Stomach (tissue), 9 donors: ENCODE results near the gene OTUD5. TPM values are rescaled to one million over a fixed set of nuclear protein-coding genes. Genes with fewer than 3 reads are reported as not detected.

ENCODE experiments used
- DNase-seq, 2 donors: peaks; one replicate each; pipeline versions ENCODE4 v3.0.0 to v3.0.0-alpha.2; 2013 to 2019
- H3K27ac ChIP-seq, 5 donors: fragments of 200-600 bp in 4 of 5; sonication (generic) in 4 of 5; one replicate each; pipeline ENCODE4 v1.5.1; 2013 to 2019; ENCODE audit warnings: mild to moderate bottlenecking in 1 of 5, moderate library complexity in 1 of 5
- H3K27me3 ChIP-seq, 3 donors: fragments of 200-600 bp; sonication (generic); one replicate each; pipeline ENCODE4 v1.5.1; 2017 to 2019; ENCODE audit warnings: mixed run types in 1 of 3
- H3K36me3 ChIP-seq, 4 donors: fragments of 200-600 bp; sonication (generic); 1 replicate in 3 of 4; 2 replicates in 1 of 4; pipeline ENCODE4 v1.5.1; 2016 to 2019
- H3K4me1 ChIP-seq, 4 donors: fragments of 200-600 bp; sonication (generic); one replicate each; pipeline ENCODE4 v1.5.1; 2016 to 2019
- H3K4me3 ChIP-seq, 4 donors: fragments of 200-600 bp; sonication (generic) in 3 of 4; one replicate each; pipeline ENCODE4 v1.5.1; 2016 to 2019; ENCODE audit warnings: mild to moderate bottlenecking in 1 of 4
- H3K9me3 ChIP-seq, 4 donors: fragments of 200-600 bp; sonication (generic); one replicate each; pipeline ENCODE4 v1.5.1; 2016 to 2019
- EP300 ChIP-seq: sonication (generic); formaldehyde crosslinking; IDR thresholded peaks from one replicate; pipeline ENCODE4 v1.6.1; 2017; ENCODE audit warnings: antibody characterized with exemption
- POLR2A ChIP-seq, 4 donors: fragments of 450-650 bp; IDR thresholded peaks; one replicate each; pipeline ENCODE4 v1.6.1; 2016; ENCODE audit warnings: antibody characterized with exemption in 4 of 4, control low read depth in 2 of 4, mild to moderate bottlenecking in 1 of 4, moderate library complexity in 1 of 4
- POLR2AphosphoS5 ChIP-seq, 3 donors: sonication (generic); formaldehyde crosslinking; IDR thresholded peaks; one replicate each; pipeline ENCODE4 v1.6.1; 2016; ENCODE audit warnings: antibody characterized with exemption in 3 of 3
- WGBS, 5 donors: extraction: QIAGEN DNeasy Blood & Tissue Kit in 3 of 5; methylation state at CpG; one replicate each; pipeline versions ENCODE4 v1.1.5 to v1.1.7; 2013 to 2018; 5-methylcytosine and 5-hydroxymethylcytosine counted together
- intact Hi-C: fragments of 100-400 bp; cut with DNase I; formaldehyde crosslinking; loops from one replicate; pipeline ENCODE4 v1.15.1; 2023; ENCODE audit warnings: low total_unique reads
- polyA plus RNA-seq, 3 donors: library from polyadenylated mRNA; stranded (reverse); fragments of 200-250 nt; gene quantifications; one replicate each; pipeline ENCODE4 v1.2.3, GENCODE V29; 2013
- total RNA-seq, 5 donors: library from RNA; depleted of rRNA; stranded (reverse); fragments of >200 nt; gene quantifications; one replicate each; pipeline versions ENCODE4 v1.1.0 to v1.2.3, GENCODE V29; 2014 to 2016
- TF ChIP-seq, protein P1 (sequence below), 7 experiments: fragments of 450-650 bp in 4 of 7; fragments of 200-600 bp in 3 of 7; sonication (generic) in 3 of 7; IDR thresholded peaks; one replicate each; pipeline ENCODE4 v1.5.1; 2016 to 2019; ENCODE audit warnings: antibody characterized with exemption in 7 of 7, control low read depth in 2 of 7, mild to moderate bottlenecking in 1 of 7
- donor health status: healthy with polysubstance abuse.
- donor health status: Bipolar disorder and iron deficiency.
- donor health status: healthy.

The OTUD5 gene
- total and polyA plus RNA-seq, 8 donors = 16.1 to 163 (median 22.8) TPM

DNA sequence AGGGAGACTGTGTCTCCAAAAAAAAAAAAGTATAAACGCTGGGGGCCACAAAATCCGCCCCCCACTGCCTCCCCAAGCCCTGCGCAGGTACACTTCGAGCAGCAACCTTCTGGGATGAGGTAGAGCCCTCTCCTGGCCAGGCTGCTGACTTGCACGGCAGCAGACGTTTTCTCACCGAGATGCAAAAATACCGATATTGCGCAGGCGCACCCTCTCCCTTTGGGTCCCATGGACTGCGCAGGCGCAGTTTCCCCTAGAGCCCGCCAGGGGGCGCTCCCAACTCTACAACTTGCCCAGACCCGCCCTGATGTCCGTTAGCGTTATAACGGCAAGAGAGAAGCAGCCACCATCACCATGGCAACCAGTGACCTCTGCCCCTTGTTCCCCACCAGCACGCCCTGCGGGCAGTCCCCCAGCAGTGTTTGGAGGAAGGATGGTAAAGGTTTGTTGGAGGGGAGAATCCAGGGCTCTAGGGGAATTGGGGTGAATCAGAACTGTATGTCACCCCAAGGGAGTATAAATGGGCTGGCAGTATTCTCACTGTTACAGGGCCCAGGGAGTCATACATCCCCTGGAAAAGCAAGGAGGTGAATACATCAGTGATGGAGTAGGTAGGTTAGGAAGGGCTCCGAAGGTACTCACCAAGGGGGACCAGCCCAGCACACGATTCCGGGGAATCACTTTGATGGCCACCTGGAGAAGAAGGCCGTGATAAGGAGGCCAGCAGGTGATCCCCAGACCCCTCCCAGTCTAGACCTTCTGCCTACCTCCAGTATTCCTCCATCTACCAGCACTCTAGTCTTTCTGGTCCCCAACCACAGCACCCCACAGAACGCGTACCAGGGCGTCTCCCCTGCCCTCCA is 40.0 kb downstream of the OTUD5 start:
- H3K4me3 ChIP-seq = peak overlapping the region; percentile 56 to 71 (median 58)
- peaks cover 0 to 36% (median 35%) of the 10 kb centered on the region in 4 donors for H3K36me3 ChIP-seq
- peak; percentile 92 to 96 for DNase-seq
- no peaks in the 10 kb centered on the region for H3K9me3 ChIP-seq
- TF ChIP-seq EP300 (no peak), POLR2AphosphoS5 (IDR thresholded peaks at IDR 0.05) (peak in 2 of 3 donors; percentile 17 to 66), POLR2A (IDR thresholded peaks at IDR 0.05) (no peak)
- TF ChIP-seq, protein P1, sequence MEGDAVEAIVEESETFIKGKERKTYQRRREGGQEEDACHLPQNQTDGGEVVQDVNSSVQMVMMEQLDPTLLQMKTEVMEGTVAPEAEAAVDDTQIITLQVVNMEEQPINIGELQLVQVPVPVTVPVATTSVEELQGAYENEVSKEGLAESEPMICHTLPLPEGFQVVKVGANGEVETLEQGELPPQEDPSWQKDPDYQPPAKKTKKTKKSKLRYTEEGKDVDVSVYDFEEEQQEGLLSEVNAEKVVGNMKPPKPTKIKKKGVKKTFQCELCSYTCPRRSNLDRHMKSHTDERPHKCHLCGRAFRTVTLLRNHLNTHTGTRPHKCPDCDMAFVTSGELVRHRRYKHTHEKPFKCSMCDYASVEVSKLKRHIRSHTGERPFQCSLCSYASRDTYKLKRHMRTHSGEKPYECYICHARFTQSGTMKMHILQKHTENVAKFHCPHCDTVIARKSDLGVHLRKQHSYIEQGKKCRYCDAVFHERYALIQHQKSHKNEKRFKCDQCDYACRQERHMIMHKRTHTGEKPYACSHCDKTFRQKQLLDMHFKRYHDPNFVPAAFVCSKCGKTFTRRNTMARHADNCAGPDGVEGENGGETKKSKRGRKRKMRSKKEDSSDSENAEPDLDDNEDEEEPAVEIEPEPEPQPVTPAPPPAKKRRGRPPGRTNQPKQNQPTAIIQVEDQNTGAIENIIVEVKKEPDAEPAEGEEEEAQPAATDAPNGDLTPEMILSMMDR (IDR thresholded peaks at IDR 0.05) = peak in 5 of 7 experiments; percentile 90 to 98 (median 96)
- peaks cover 0 to 31% (median 18%) of the 10 kb centered on the region in 4 donors for H3K4me1 ChIP-seq
- no peaks in the 10 kb centered on the region for H3K27me3 ChIP-seq
- intact Hi-C loops = no loop called here
- peak overlapping the region; percentile 55 to 90 (median 87) for H3K27ac ChIP-seq
- 11 to 36% (median 21%) methylated on average over 22 to 27 of the region's 27 CpGs for WGBS, 5 donors

DNA sequence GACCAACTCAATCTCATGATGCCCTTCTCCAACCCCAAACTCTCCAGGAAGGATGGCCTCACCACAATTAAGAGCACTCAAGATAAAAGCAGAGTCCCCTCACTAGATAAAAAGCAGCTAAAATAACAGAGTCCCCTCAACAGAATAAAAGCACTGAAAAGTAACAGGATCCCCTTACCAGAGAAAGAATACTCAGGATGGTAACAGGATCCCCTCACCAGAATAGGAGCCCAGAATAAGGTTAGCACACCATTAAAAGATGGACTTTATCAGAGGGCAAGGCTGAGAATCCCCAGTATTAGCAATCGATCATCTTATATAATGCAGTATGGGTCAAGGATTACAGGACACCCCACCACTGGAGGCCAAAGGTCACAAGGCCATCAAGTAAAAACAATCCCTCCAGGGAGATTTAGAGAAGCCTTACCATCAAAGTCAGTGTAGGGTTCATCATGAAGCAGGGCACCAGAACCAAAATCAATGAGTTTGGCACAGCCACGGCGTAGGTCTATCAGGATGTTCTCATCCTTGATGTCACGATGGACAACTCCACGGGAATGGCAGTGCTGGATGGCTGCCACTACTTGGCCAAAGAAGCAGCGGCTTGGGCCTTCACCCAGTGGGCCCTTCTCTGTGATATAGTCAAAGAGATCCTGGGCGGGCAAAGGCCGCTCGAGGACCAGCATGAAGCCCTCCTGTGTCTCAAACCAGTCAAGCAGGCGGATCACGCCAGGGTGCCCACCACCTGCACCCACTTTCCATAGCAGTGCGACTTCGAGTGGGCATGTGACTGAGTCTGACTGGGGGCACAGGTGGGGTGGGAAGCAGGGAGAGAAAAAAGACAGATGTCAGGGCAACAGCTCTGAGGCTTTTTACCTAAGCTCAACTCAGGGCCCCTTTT is 42.6 kb downstream of the OTUD5 start:
- TF ChIP-seq POLR2AphosphoS5 (IDR thresholded peaks at IDR 0.05) (no peak), EP300 (no peak), POLR2A (IDR thresholded peaks at IDR 0.05) (no peak)
- intact Hi-C loops = no loop called here
- 86 to 97% (median 91%) methylated on average over 6 to 13 of the region's 13 CpGs for WGBS, 5 donors
- H3K4me3 ChIP-seq = no peak overlapping the region
- H3K4me1 ChIP-seq = peaks cover 0 to 33% (median 27%) of the 10 kb centered on the region in 4 donors
- H3K36me3 ChIP-seq = peaks cover 0 to 29% (median 22%) of the 10 kb centered on the region in 4 donors
- H3K9me3 ChIP-seq = peaks cover 0 to 10% (median 0%) of the 10 kb centered on the region in 4 donors
- no peak overlapping the region for H3K27ac ChIP-seq
- no peaks in the 10 kb centered on the region for H3K27me3 ChIP-seq
- no peak for DNase-seq

DNA sequence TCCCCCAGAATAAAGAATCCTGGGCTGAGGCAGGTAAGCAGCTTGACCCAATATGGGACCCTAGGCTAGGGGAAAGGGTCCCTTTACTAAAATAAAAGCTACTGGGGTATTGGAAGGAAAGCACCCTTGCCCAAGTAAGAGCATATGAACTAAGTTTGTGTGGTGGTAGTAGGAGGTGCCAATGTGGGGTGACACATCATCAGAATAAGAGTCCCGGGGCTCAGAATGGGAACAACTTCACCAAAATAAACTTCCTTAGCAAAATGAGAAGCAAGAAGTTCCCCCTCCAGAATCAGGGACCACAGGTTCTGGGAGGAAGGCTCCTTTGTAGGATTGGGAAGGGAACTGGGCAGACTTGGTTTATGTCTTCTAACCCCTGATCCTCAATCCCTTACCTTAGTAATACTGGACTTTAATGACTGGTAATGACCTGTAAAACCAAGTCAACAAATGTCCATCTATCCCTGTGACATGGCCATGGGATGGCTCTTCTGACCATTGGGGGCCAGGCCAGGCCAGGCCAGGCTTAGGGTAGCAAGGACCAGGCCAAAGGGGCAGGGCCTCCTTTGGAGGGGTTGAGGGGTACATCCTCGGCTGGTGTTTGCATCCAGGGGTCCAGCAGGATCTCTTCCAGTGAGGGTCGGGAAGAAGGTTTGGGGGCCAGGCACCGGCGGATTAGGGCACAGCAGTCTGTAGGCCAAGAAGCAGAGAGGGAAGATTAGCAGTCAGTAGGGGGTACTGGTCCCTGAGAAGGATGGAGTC is 43.6 kb downstream of the OTUD5 start:
- Histone ChIP-seq H3K9me3 (peaks cover 0 to 10% (median 0%) of the 10 kb centered on the region in 4 donors), H3K4me1 (peaks cover 0 to 32% (median 22%) of the 10 kb centered on the region in 4 donors), H3K36me3 (peaks cover 0 to 29% (median 27%) of the 10 kb centered on the region in 4 donors), H3K27ac (no peak overlapping the region), H3K4me3 (no peak overlapping the region), H3K27me3 (no peaks in the 10 kb centered on the region)
- TF ChIP-seq POLR2AphosphoS5 (IDR thresholded peaks at IDR 0.05) (no peak), EP300 (no peak), POLR2A (IDR thresholded peaks at IDR 0.05) (no peak)
- TF ChIP-seq, protein P1 (IDR thresholded peaks at IDR 0.05) = no peak
- WGBS, 5 donors = 83 to 92% (median 88%) methylated on average over 4 to 5 of the region's 5 CpGs
- no peak for DNase-seq
- intact Hi-C loops = no loop called here

DNA sequence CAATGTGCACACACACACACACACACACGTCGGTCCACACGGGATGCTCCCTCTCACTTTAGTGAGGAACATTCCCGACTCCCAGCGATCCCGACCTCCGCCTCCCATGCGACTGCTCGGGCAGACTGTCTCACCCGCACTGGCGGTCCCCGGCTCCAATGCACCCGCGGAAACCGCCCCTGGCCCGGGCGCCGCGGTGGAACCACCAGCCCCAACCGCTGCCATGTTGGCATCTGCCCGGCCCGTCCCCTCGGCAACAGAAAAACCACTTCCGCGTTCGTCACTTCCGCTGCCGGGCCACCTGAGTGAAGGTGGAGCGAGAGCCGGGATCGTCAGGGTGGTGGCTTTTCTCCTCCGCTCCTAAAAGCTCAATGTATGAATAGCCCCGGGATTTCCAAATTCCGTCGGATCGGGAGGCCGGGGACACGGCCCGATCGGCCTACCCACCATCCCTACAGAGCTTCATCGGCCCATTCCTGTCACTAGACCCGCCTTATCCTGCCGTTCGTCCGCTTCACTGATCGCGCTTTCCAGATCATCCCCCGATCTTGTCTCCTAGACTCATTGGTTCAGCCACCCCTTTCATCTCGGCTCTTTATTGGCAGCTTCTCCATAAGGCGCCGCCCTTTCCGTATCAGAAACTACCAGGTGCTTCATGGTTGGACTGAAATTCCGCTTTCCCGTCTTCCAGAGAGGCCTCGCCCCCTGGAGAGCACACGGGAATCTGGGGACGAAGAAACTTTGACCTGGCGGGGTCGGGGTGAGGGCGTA is 45.8 kb downstream of the OTUD5 start, which contains the start of gene SLC35A2:
Gene SLC35A2 (minus strand): TSS at position 235 of the 771 bp plus-strand sequence. CDS start 10 bp downstream, at position 225.
- peak; percentile 88 to 93 for DNase-seq
- Histone ChIP-seq H3K4me1 (peaks cover 0 to 24% (median 11%) of the 10 kb centered on the region in 4 donors), H3K36me3 (peaks cover 0 to 43% (median 33%) of the 10 kb centered on the region in 4 donors), H3K27me3 (no peaks in the 10 kb centered on the region), H3K27ac (peak within 1 kb of the TSS; percentile 82 to 89 (median 88)), H3K9me3 (peaks cover 0 to 10% (median 0%) of the 10 kb centered on the region in 4 donors), H3K4me3 (peak within 1 kb of the TSS; percentile 54 to 78 (median 60))
- 0 to 48% (median 5%) methylated on average over 27 to 60 of the region's 60 CpGs for WGBS, 5 donors
- TF ChIP-seq POLR2AphosphoS5 (IDR thresholded peaks at IDR 0.05) (peak; percentile 48 to 92 (median 85)), EP300 (no peak), POLR2A (IDR thresholded peaks at IDR 0.05) (peak in 2 of 4 donors; percentile 11 to 15)
- TF ChIP-seq, protein P1 (IDR thresholded peaks at IDR 0.05) = no peak
- intact Hi-C loops = no loop called here
